T-cell (primary cell): ENCODE results near the gene MAP2. TPM values are rescaled to one million over a fixed set of nuclear protein-coding genes. Genes with fewer than 3 reads are reported as not detected.

Experiments used
- ATAC-seq, 4 experiments: fragments of 200-7000 bp in 3 of 4; fragments of 150-1000 bp in 1 of 4; cut with Tn5 transposase; replicated peaks in 1 of 4; 1 replicate in 3 of 4; 2 replicates in 1 of 4; pipeline ENCODE4 v1.10.0; 2021; ENCODE audit warnings: moderate library complexity in 3 of 4, mild to moderate bottlenecking in 2 of 4, moderate number of reproducible peaks in 1 of 4
- CTCF ChIA-PET, 2 donors: fragments of 300-600 bp; sonication (Branson Sonifier 250); formaldehyde crosslinking; loops; one replicate each; lab custom pipeline; 2022; ENCODE audit warnings: antibody characterized with exemption in 2 of 2; lab: Charles Lee
- POLR2A ChIA-PET, 2 donors: fragments of 300-600 bp; sonication (Branson Sonifier 250); formaldehyde crosslinking; loops; one replicate each; lab custom pipeline; 2022; ENCODE audit warnings: antibody characterized with exemption in 2 of 2; lab: Charles Lee
- DNase-seq, 35 experiments: peaks; one replicate each; pipeline versions ENCODE4 v3.0.0 to v3.0.0-alpha.2; 2013 to 2023
- H3K27ac ChIP-seq: one replicate; pipeline ENCODE4 v1.5.1; 2013; ENCODE audit warnings: low read length
- H3K27me3 ChIP-seq, 2 experiments: replicated peaks in 1 of 2; 1 replicate in 1 of 2; 2 replicates in 1 of 2; pipeline versions ENCODE4 v1.6.1 to v1.7.0; 2013; ENCODE audit warnings: low read length in 1 of 2, mixed read lengths in 1 of 2; ENCODE audit not compliant: control insufficient read depth in 2 of 2, insufficient read depth in 2 of 2; ENCODE audit errors: extremely low read depth in 1 of 2
- H3K36me3 ChIP-seq, 2 donors: 1 replicate in 1 of 2; 2 replicates in 1 of 2; pipeline versions ENCODE4 v1.6.1 to v1.7.0; 2013; ENCODE audit warnings: low read length in 1 of 2; ENCODE audit not compliant: control insufficient read depth in 2 of 2, insufficient read depth in 1 of 2; ENCODE audit errors: extremely low read depth in 1 of 2
- H3K4me1 ChIP-seq, 2 experiments: 1 replicate in 1 of 2; 2 replicates in 1 of 2; pipeline versions ENCODE4 v1.6.1 to v1.7.0; 2013; ENCODE audit warnings: low read length in 2 of 2, mixed read lengths in 1 of 2; ENCODE audit not compliant: insufficient read depth in 2 of 2, control insufficient read depth in 1 of 2; ENCODE audit errors: extremely low read depth in 1 of 2
- H3K4me3 ChIP-seq, 2 donors: 1 replicate in 1 of 2; 2 replicates in 1 of 2; pipeline versions ENCODE4 v1.5.1 to v1.7.0; 2013; ENCODE audit warnings: mild to moderate bottlenecking in 2 of 2, low read length in 1 of 2, moderate library complexity in 1 of 2; ENCODE audit not compliant: control insufficient read depth in 1 of 2; ENCODE audit errors: extremely low read depth in 1 of 2
- H3K9me3 ChIP-seq: 2 replicates; pipeline ENCODE4 v1.7.0; 2013
- H3K27ac Mint-ChIP-seq, 2 donors: one replicate each; pipeline ENCODE4 v1.8.0; 2020 to 2021; ENCODE audit warnings: mild to moderate bottlenecking in 2 of 2, mixed read lengths in 2 of 2
- H3K27me3 Mint-ChIP-seq, 2 donors: one replicate each; pipeline ENCODE4 v1.8.0; 2021 to 2022; ENCODE audit warnings: mixed read lengths in 2 of 2
- H3K36me3 Mint-ChIP-seq: one replicate; pipeline ENCODE4 v1.8.0; 2021; ENCODE audit warnings: mixed read lengths
- H3K4me1 Mint-ChIP-seq, 3 donors: one replicate each; pipeline ENCODE4 v1.8.0; 2020 to 2022; ENCODE audit warnings: mixed read lengths in 3 of 3, mild to moderate bottlenecking in 1 of 3
- H3K4me3 Mint-ChIP-seq, 3 donors: one replicate each; pipeline ENCODE4 v1.8.0; 2020 to 2022; ENCODE audit warnings: mild to moderate bottlenecking in 3 of 3, mixed read lengths in 3 of 3, moderate library complexity in 3 of 3
- H3K9me3 Mint-ChIP-seq, 3 donors: one replicate each; pipeline ENCODE4 v1.8.0; 2020 to 2022; ENCODE audit warnings: mixed read lengths in 3 of 3
- WGBS: methylation state at CpG from one replicate; pipeline ENCODE4 v1.1.5; 2013; ENCODE audit warnings: missing lambda C conversion rate; ENCODE audit not compliant: insufficient coverage; 5-methylcytosine and 5-hydroxymethylcytosine counted together
- total RNA-seq, 35 experiments: library from RNA in 6 of 35; stranded (reverse) in 6 of 35; fragments of 120-200 nt in 1 of 35; gene quantifications; one replicate each; pipeline versions ENCODE4 v1.2.1 to v1.2.4 and lab custom pipeline; 2013 to 2026

Gene MAP2
- total RNA-seq, 5 donors from 2014 or later (not counting 1 experiment from before 2014, with no cell fraction given), result 0.35 to 0.86 (median 0.46) TPM

DNA sequence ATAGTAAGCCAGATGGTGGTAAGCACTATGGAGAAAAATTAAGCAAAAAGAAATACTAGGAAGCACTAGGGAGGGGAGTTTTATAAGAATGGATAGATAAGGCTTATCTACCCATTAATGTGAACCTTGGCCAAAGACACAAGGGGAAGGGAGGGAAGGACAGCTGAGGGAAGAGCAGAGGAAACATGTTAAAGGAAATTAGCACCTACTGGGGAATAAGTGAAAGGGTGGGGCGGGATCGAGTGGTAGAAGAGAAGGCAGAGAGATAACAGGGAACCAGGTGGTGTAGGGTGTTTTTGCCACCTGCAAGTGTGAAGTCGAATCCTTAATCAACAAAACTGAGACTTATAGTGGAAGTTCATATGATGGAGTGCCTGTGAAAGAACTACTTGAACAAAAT, 349.5 kb downstream of the MAP2 start:
- ATAC-seq, result no peak
- POLR2A ChIA-PET, result no interaction called here
- peaks cover 28 to 30% of the 10 kb centered on the region in 2 donors for H3K27me3 Mint-ChIP-seq
- H3K4me3 Mint-ChIP-seq, result no peak overlapping the region
- H3K27me3 ChIP-seq, result peaks cover 7 to 12% of the 10 kb centered on the region in 2 experiments
- H3K4me3 ChIP-seq, result no peak overlapping the region
- H3K36me3 Mint-ChIP-seq, result no peaks in the 10 kb centered on the region
- peaks cover 0 to 3% of the 10 kb centered on the region in 2 experiments for H3K4me1 ChIP-seq
- H3K4me1 Mint-ChIP-seq, result peaks cover 2 to 5% (median 5%) of the 10 kb centered on the region in 3 donors
- WGBS, result 14% methylated on average over 2 of the region's 3 CpGs
- no peaks in the 10 kb centered on the region for H3K36me3 ChIP-seq
- H3K9me3 ChIP-seq, result no peaks in the 10 kb centered on the region
- no peak overlapping the region for H3K27ac Mint-ChIP-seq
- no peak overlapping the region for H3K27ac ChIP-seq
- no peaks in the 10 kb centered on the region for H3K9me3 Mint-ChIP-seq
- DNase-seq, result no peak
- CTCF ChIA-PET, result no interaction called here
